Measurements from ENCODE around the gene SOCS3.

The SOCS3 gene

DNA sequence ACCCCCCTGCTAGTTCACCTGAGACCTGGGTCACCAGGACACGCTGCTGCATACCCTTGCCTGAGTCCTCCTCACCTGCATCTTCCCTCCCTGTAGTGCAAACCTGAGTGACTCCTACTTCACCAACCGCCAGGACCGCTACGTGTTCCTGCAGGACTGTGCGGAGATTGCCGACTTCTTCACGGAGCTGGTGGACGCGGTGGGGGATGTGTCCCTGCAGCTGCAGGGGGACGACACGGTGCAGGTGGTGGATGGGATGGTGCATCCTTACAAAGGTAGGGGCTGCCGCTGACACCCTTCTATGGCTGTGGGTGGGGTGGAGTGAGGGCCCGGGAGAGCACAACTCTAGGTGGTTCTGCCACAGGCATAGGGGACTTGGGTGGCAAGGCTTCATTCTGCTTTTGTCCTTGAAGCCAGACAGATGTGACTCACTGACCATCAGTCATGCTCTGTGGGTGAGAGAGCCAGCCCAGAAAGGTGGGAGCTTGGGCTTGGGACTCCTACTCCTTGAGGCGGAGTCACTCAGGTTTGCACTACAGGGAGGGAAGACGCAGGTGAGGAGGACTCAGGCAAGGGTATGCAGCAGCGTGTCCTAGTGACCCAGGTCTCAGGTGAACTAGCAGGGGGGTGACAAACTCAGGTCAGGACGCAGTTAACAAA lies 40.8 kb upstream of the SOCS3 start:
- peaks cover 70 to 89% of the 10 kb centered on the region in 2 donors for H3K36me3 ChIP-seq (ENCODE audit: control insufficient read depth in 2 of 2, insufficient read depth in 2 of 2, low read length in 2 of 2)
- no peaks in the 10 kb centered on the region for H3K9me3 ChIP-seq (ENCODE audit: control insufficient read depth in 2 of 2, low read length in 2 of 2)
- H3K4me1 ChIP-seq (ENCODE audit: control insufficient read depth in 2 of 2, insufficient read depth in 2 of 2, low read length in 2 of 2): no peaks in the 10 kb centered on the region
- no peak overlapping the region for H3K27ac ChIP-seq (ENCODE audit: low read depth in 2 of 2, low read length in 2 of 2)
- no peak overlapping the region for H3K9ac ChIP-seq (ENCODE audit: low read depth in 1 of 2, low read length in 2 of 2)
- no peaks in the 10 kb centered on the region for H3K27me3 ChIP-seq (ENCODE audit: control insufficient read depth in 2 of 2, insufficient read depth in 2 of 2, low read length in 2 of 2)
- H3K4me3 ChIP-seq (ENCODE audit: low read length in 2 of 2): no peak overlapping the region

DNA sequence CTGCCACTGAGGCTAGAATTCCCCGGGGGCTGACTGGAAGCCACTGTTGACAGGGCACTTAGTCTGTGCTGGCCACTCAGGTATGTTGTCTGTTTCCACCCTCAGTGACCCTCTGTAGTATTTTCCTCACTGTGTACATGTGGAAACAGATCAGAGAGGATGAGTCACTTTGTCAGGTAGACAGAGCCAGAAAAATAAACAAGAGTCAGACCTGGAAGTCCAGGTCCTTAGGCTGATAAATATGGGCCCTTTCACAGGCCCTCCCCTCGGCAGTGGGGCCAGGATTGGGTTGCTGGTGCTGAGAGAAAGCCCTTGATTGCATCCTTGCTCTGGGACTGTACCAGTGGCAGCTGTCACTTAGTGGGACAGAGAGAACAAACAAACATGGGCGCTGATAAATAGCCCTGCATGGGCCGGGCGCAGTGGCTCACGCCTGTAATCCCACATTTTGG lies 39.8 kb upstream of the SOCS3 start:
- H3K27me3 ChIP-seq (ENCODE audit: control insufficient read depth in 2 of 2, insufficient read depth in 2 of 2, low read length in 2 of 2): no peaks in the 10 kb centered on the region
- no peak overlapping the region for H3K9ac ChIP-seq (ENCODE audit: low read depth in 1 of 2, low read length in 2 of 2)
- H3K4me3 ChIP-seq (ENCODE audit: low read length in 2 of 2): no peak overlapping the region
- peaks cover 64 to 87% of the 10 kb centered on the region in 2 donors for H3K36me3 ChIP-seq (ENCODE audit: control insufficient read depth in 2 of 2, insufficient read depth in 2 of 2, low read length in 2 of 2)
- H3K9me3 ChIP-seq (ENCODE audit: control insufficient read depth in 2 of 2, low read length in 2 of 2): no peaks in the 10 kb centered on the region
- no peaks in the 10 kb centered on the region for H3K4me1 ChIP-seq (ENCODE audit: control insufficient read depth in 2 of 2, insufficient read depth in 2 of 2, low read length in 2 of 2)
- H3K27ac ChIP-seq (ENCODE audit: low read depth in 2 of 2, low read length in 2 of 2): no peak overlapping the region

DNA sequence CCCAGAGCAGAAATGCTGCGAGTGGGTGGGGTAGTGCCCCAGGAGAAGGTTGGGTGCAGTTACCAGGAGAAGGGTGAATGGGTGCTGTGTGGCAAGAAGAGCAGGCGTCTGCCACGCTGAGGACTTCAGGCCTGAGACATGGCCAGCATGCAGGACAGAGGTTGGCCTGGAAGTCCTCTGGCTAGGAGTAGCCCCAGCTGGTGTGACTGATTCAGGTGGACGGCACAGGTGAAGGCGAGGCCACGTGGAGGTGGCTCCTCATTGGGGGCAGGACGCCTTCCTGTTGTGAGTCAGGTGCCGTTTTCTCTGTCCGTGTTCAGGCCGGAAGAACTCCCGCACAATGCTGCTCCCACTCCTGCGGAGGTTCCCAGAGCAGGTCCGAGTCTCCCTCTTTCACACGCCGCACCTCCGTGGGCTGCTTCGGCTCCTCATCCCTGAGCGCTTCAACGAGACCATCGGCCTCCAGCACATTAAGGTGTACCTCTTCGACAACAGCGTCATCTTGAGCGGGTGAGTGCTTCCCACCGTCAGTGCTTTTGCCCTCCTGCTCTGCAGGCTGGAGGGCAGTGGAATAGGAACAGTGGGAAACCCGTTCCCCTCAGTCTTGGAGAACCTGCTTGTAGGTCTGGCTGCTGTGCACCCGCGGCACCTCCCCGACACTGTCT lies 39.3 kb upstream of the SOCS3 start:
- Histone ChIP-seq H3K27me3 (ENCODE audit: control insufficient read depth in 2 of 2, insufficient read depth in 2 of 2, low read length in 2 of 2) (no peaks in the 10 kb centered on the region), H3K9me3 (ENCODE audit: control insufficient read depth in 2 of 2, low read length in 2 of 2) (no peaks in the 10 kb centered on the region), H3K4me3 (ENCODE audit: low read length in 2 of 2) (no peak overlapping the region), H3K27ac (ENCODE audit: low read depth in 2 of 2, low read length in 2 of 2) (no peak overlapping the region), H3K4me1 (ENCODE audit: control insufficient read depth in 2 of 2, insufficient read depth in 2 of 2, low read length in 2 of 2) (no peaks in the 10 kb centered on the region), H3K36me3 (ENCODE audit: control insufficient read depth in 2 of 2, insufficient read depth in 2 of 2, low read length in 2 of 2) (peaks cover 64 to 84% of the 10 kb centered on the region in 2 donors), H3K9ac (ENCODE audit: low read depth in 1 of 2, low read length in 2 of 2) (no peak overlapping the region)

DNA sequence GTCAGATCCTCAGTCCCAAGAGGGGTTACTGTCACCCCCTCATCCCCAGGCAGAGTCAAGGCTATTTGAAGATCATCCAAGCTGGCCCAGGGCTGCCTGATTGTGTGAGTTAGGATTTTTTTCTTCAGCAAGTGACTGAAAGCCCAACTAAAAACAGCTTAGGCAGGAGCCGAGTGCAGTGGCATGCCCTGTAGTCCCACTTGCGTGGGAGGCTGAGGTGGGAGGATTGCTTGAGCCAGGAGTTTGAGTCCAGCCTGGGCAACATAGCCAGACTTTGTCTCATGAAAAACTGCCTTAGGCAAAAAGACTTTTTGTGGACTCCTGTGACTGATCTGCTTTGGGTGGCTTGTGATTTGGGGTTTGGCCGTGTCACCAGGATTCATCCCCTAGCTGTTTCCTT lies 38.5 kb upstream of the SOCS3 start:
- no peak overlapping the region for H3K9ac ChIP-seq (ENCODE audit: low read depth in 1 of 2, low read length in 2 of 2)
- no peaks in the 10 kb centered on the region for H3K9me3 ChIP-seq (ENCODE audit: control insufficient read depth in 2 of 2, low read length in 2 of 2)
- H3K4me1 ChIP-seq (ENCODE audit: control insufficient read depth in 2 of 2, insufficient read depth in 2 of 2, low read length in 2 of 2): no peaks in the 10 kb centered on the region
- H3K27ac ChIP-seq (ENCODE audit: low read depth in 2 of 2, low read length in 2 of 2): no peak overlapping the region
- H3K36me3 ChIP-seq (ENCODE audit: control insufficient read depth in 2 of 2, insufficient read depth in 2 of 2, low read length in 2 of 2): peaks cover 60 to 81% of the 10 kb centered on the region in 2 donors
- H3K4me3 ChIP-seq (ENCODE audit: low read length in 2 of 2): no peak overlapping the region
- no peaks in the 10 kb centered on the region for H3K27me3 ChIP-seq (ENCODE audit: control insufficient read depth in 2 of 2, insufficient read depth in 2 of 2, low read length in 2 of 2)

DNA sequence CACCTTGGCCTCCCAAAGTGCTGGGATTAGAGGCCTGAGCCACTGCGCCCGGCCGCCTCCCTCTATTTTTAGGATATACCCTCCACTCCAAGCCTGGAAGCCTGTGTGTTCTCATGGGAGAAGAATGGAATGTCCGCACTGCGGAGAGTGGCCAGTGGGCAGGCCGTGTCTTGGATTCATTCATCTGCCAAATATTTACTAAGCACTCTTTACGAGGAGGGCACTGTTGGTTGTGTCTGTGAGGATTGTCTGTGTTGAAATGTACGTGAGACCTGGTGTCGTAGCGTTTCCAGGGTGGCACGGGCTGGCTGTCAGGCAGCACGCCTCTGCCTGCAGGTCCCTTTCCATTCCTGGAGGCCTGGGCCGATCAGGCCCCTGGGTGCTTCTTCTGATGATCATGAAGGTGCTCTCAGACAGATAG lies 37.8 kb upstream of the SOCS3 start:
- no peaks in the 10 kb centered on the region for H3K27me3 ChIP-seq (ENCODE audit: control insufficient read depth in 2 of 2, insufficient read depth in 2 of 2, low read length in 2 of 2)
- H3K4me1 ChIP-seq (ENCODE audit: control insufficient read depth in 2 of 2, insufficient read depth in 2 of 2, low read length in 2 of 2): no peaks in the 10 kb centered on the region
- no peaks in the 10 kb centered on the region for H3K9me3 ChIP-seq (ENCODE audit: control insufficient read depth in 2 of 2, low read length in 2 of 2)
- H3K4me3 ChIP-seq (ENCODE audit: low read length in 2 of 2): no peak overlapping the region
- no peak overlapping the region for H3K27ac ChIP-seq (ENCODE audit: low read depth in 2 of 2, low read length in 2 of 2)
- H3K36me3 ChIP-seq (ENCODE audit: control insufficient read depth in 2 of 2, insufficient read depth in 2 of 2, low read length in 2 of 2): peaks cover 57 to 76% of the 10 kb centered on the region in 2 donors
- no peak overlapping the region for H3K9ac ChIP-seq (ENCODE audit: low read depth in 1 of 2, low read length in 2 of 2)

DNA sequence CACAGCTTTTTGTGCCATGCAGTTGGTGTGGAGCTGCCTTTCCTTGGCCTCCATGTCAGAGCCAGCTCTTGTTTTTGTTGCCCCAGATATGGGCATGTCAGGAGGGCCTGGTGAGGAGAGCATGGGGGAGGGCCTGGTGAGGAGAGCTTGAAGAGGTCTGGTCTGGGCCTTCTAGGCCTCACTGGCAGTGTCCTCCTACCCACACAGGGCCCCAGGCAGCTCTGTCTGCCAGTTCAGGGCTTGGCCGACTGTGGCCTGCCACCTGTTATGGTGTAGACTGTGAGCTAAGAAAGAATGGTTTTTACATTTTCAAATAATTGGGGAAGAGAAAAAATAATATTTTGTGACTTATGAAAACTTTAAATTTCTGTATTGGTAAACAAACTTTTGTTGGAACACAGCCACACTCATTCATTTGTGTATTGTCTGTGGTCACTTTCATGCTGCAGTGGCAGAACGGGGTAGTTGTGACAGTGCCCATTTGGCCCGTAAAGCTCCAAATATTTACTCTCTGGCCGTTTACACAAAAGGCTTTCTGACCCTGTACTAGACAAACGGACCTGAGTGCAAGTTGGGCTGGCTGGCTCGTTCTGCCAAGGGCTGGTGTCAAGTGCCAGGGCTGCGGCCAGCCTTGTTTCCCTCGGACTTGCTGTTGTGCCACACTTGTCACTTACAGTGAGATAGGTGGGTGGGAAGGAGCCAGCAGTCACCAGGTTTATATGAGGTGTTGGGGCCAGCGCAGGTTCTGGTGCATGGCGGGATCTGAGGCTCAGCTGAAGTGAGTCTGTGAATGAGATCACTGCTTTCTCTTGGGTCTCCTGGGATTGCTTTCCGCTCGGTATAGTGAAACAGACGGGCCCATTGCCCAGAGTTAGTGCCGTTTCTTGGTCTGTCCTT lies 36.8 kb upstream of the SOCS3 start:
- Histone ChIP-seq H3K4me3 (ENCODE audit: low read length in 2 of 2) (no peak overlapping the region), H3K36me3 (ENCODE audit: control insufficient read depth in 2 of 2, insufficient read depth in 2 of 2, low read length in 2 of 2) (peaks cover 53 to 70% of the 10 kb centered on the region in 2 donors), H3K9me3 (ENCODE audit: control insufficient read depth in 2 of 2, low read length in 2 of 2) (no peaks in the 10 kb centered on the region), H3K27me3 (ENCODE audit: control insufficient read depth in 2 of 2, insufficient read depth in 2 of 2, low read length in 2 of 2) (no peaks in the 10 kb centered on the region), H3K27ac (ENCODE audit: low read depth in 2 of 2, low read length in 2 of 2) (no peak overlapping the region), H3K9ac (ENCODE audit: low read depth in 1 of 2, low read length in 2 of 2) (no peak overlapping the region), H3K4me1 (ENCODE audit: control insufficient read depth in 2 of 2, insufficient read depth in 2 of 2, low read length in 2 of 2) (no peaks in the 10 kb centered on the region)

DNA sequence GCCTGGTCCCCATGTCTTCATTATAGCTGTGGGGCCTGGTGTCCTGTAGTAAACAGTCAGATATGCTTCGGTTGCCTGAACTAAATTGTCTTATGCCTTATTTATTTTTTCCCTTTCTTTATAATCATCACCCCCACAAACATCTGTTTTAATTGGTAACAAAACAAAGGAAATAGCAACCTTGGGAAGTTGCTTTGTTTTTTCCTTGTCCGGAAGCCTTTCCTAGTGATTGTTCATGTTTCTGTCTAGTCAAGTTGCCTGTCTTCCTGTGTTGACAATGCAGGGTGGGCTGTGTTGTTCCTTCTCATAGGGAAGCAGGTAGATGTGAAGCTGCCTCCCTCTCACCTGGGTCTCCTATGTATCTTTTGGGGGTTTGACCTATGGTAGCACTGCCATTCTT lies 35.3 kb upstream of the SOCS3 start:
- H3K27ac ChIP-seq (ENCODE audit: low read depth in 2 of 2, low read length in 2 of 2): no peak overlapping the region
- no peaks in the 10 kb centered on the region for H3K27me3 ChIP-seq (ENCODE audit: control insufficient read depth in 2 of 2, insufficient read depth in 2 of 2, low read length in 2 of 2)
- H3K9me3 ChIP-seq (ENCODE audit: control insufficient read depth in 2 of 2, low read length in 2 of 2): no peaks in the 10 kb centered on the region
- no peak overlapping the region for H3K4me3 ChIP-seq (ENCODE audit: low read length in 2 of 2)
- H3K4me1 ChIP-seq (ENCODE audit: control insufficient read depth in 2 of 2, insufficient read depth in 2 of 2, low read length in 2 of 2): no peaks in the 10 kb centered on the region
- H3K36me3 ChIP-seq (ENCODE audit: control insufficient read depth in 2 of 2, insufficient read depth in 2 of 2, low read length in 2 of 2): peaks cover 40 to 55% of the 10 kb centered on the region in 2 donors
- H3K9ac ChIP-seq (ENCODE audit: low read depth in 1 of 2, low read length in 2 of 2): no peak overlapping the region

DNA sequence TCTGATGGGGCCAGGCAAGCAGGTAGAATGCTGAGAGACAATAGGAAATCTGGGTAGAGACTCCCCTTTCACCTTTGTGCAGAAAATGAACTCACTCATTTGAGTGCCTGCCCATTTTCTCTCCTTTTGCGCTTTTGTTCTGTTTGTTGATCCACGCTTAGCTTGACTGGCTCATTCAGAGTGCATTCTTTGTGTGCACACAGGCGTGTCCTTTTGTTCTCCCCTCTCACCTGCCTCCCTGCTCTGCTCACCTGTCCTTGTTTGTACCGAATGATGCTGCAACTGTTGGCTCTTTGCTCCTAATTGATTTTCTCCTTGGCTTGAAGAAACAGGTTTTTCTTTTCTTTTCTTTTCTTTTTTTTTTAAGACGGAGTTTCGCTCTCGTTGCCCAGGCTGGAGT lies 34.3 kb upstream of the SOCS3 start:
- no peak overlapping the region for H3K27ac ChIP-seq (ENCODE audit: low read depth in 2 of 2, low read length in 2 of 2)
- peaks cover 31 to 48% of the 10 kb centered on the region in 2 donors for H3K36me3 ChIP-seq (ENCODE audit: control insufficient read depth in 2 of 2, insufficient read depth in 2 of 2, low read length in 2 of 2)
- H3K4me1 ChIP-seq (ENCODE audit: control insufficient read depth in 2 of 2, insufficient read depth in 2 of 2, low read length in 2 of 2): no peaks in the 10 kb centered on the region

DNA sequence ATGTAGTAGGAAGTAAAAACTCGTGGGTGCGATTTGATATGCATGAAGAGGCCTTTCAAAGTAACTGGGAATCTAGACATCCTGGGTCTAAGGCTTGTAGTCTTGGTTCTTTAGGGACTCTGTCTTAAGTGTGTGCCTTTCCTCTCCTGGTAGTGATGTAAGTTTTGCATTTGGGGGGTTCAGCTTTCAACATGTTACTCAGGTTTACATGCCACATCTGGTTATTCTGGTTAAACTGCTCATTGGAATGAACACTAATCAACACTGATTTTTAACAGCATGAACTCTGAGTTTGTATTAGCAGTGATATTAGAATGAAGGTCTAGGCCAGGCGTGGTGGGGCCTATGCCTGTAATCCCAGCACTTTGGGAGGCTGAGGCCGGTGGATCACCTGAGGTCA lies 33.7 kb upstream of the SOCS3 start:
- Histone ChIP-seq H3K27me3 (ENCODE audit: control insufficient read depth in 2 of 2, insufficient read depth in 2 of 2, low read length in 2 of 2) (no peaks in the 10 kb centered on the region), H3K27ac (ENCODE audit: low read depth in 2 of 2, low read length in 2 of 2) (no peak overlapping the region), H3K4me3 (ENCODE audit: low read length in 2 of 2) (no peak overlapping the region), H3K36me3 (ENCODE audit: control insufficient read depth in 2 of 2, insufficient read depth in 2 of 2, low read length in 2 of 2) (peaks cover 24 to 41% of the 10 kb centered on the region in 2 donors), H3K4me1 (ENCODE audit: control insufficient read depth in 2 of 2, insufficient read depth in 2 of 2, low read length in 2 of 2) (peaks cover 0 to 2% of the 10 kb centered on the region in 2 donors), H3K9ac (ENCODE audit: low read depth in 1 of 2, low read length in 2 of 2) (no peak overlapping the region), H3K9me3 (ENCODE audit: control insufficient read depth in 2 of 2, low read length in 2 of 2) (no peaks in the 10 kb centered on the region)

More for the DNA sequence above, 34.3 kb upstream of the SOCS3 start:
- Histone ChIP-seq H3K27me3 (ENCODE audit: control insufficient read depth in 2 of 2, insufficient read depth in 2 of 2, low read length in 2 of 2) (no peaks in the 10 kb centered on the region), H3K9me3 (ENCODE audit: control insufficient read depth in 2 of 2, low read length in 2 of 2) (no peaks in the 10 kb centered on the region), H3K9ac (ENCODE audit: low read depth in 1 of 2, low read length in 2 of 2) (no peak overlapping the region), H3K4me3 (ENCODE audit: low read length in 2 of 2) (no peak overlapping the region)

DNA sequence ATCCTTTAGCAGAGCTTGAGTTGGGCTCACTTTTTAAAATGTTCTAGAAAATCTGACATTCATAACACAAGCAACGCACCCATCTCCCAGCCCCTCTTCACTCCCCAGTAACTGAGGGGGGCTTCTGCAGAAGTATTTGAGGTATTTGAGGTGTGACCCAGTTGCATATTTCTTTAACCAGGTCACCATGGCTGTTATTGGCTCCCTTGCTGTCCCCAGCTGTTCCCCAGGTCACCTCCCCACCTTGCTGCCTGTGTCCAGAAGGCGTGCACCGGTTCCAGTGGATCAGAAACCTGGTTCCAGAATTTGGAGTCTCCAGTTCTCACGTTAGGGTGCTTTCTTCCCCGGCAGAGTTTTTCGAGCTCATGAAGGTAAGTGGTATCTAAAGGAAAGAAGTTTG lies 32.4 kb upstream of the SOCS3 start:
- Histone ChIP-seq H3K9ac (ENCODE audit: low read depth in 1 of 2, low read length in 2 of 2) (no peak overlapping the region), H3K9me3 (ENCODE audit: control insufficient read depth in 2 of 2, low read length in 2 of 2) (no peaks in the 10 kb centered on the region), H3K4me1 (ENCODE audit: control insufficient read depth in 2 of 2, insufficient read depth in 2 of 2, low read length in 2 of 2) (peaks cover 6 to 11% of the 10 kb centered on the region in 2 donors), H3K27me3 (ENCODE audit: control insufficient read depth in 2 of 2, insufficient read depth in 2 of 2, low read length in 2 of 2) (no peaks in the 10 kb centered on the region), H3K36me3 (ENCODE audit: control insufficient read depth in 2 of 2, insufficient read depth in 2 of 2, low read length in 2 of 2) (peaks cover 16 to 29% of the 10 kb centered on the region in 2 donors), H3K27ac (ENCODE audit: low read depth in 2 of 2, low read length in 2 of 2) (no peak overlapping the region), H3K4me3 (ENCODE audit: low read length in 2 of 2) (no peak overlapping the region)

Data from mucosa of rectum (tissue), 2 donors.